Iris pigment epithelial cell (primary cell): ENCODE results near the gene SPON1.
"Not testable (repeated sequence)": the region's sequence is repeated elsewhere in the genome, so short reads cannot be mapped to it uniquely, and the experiment has no call there.

Experiments
- DNase-seq: peaks from one replicate; pipeline ENCODE4 v3.0.0-alpha.2; 2011; ENCODE audit warnings: low read depth

SPON1 gene

GRCh38 chr11:14041565-14041964, 79.0 kb downstream of the SPON1 start:
- DNase-seq: no peak

- no peak for DNase-seq
Measured at GRCh38 chr11:14042686-14043465, 80.4 kb downstream of the SPON1 start.

- no peak for DNase-seq
Measured at GRCh38 chr11:14044916-14045315, 82.4 kb downstream of the SPON1 start.

GRCh38 chr11:14045417-14045816, 82.9 kb downstream of the SPON1 start:
- no peak for DNase-seq

- no peak for DNase-seq
Measured at GRCh38 chr11:14052198-14052597, 89.7 kb downstream of the SPON1 start.

- no peak for DNase-seq
Measured at GRCh38 chr11:14054116-14055107, 91.9 kb downstream of the SPON1 start.

- DNase-seq: no peak
Measured at GRCh38 chr11:14055936-14056335, 93.4 kb downstream of the SPON1 start.

- no peak for DNase-seq
Measured at GRCh38 chr11:14058061-14058460, 95.5 kb downstream of the SPON1 start.

GRCh38 chr11:14059491-14059890, 97.0 kb downstream of the SPON1 start:
- no peak for DNase-seq

GRCh38 chr11:14061721-14062120, 99.2 kb downstream of the SPON1 start:
- DNase-seq: no peak

- no peak for DNase-seq
Measured at GRCh38 chr11:14065141-14065540, 102.6 kb downstream of the SPON1 start.

GRCh38 chr11:14065681-14066080, 103.2 kb downstream of the SPON1 start:
- DNase-seq: no peak

GRCh38 chr11:14067686-14068085, 105.2 kb downstream of the SPON1 start:
- no peak for DNase-seq

- no peak for DNase-seq
Measured at GRCh38 chr11:14070896-14071295, 108.4 kb downstream of the SPON1 start.

- no peak for DNase-seq
Measured at GRCh38 chr11:14073849-14074476, 111.4 kb downstream of the SPON1 start.

GRCh38 chr11:14075118-14076078, 112.9 kb downstream of the SPON1 start:
- peak; percentile 9 for DNase-seq

- no peak for DNase-seq
Measured at GRCh38 chr11:14079011-14079410, 116.5 kb downstream of the SPON1 start.

GRCh38 chr11:14079797-14080196, 117.3 kb downstream of the SPON1 start:
- DNase-seq: no peak

- DNase-seq: no peak
Measured at GRCh38 chr11:14081581-14082231, 119.2 kb downstream of the SPON1 start.

GRCh38 chr11:14082338-14082737, 119.8 kb downstream of the SPON1 start:
- DNase-seq: no peak

GRCh38 chr11:14088861-14089260, 126.3 kb downstream of the SPON1 start:
- not testable (repeated sequence) for DNase-seq
